SK-N-SH treated with all-trans-retinoic acid at 6 μM for 48 hours (cell line): ENCODE measurements around the gene FIGNL1.

Experiments
- ATAC-seq: fragments of 200-7000 bp; cut with Tn5 transposase; 3 replicates; pipeline ENCODE4 v1.9.1; 2020; ENCODE audit warnings: mild to moderate bottlenecking, moderate library complexity
- ARNTL ChIP-seq: fragments of 450-650 bp; formaldehyde crosslinking; IDR thresholded peaks from 2 replicates; pipeline ENCODE4 v1.5.0; 2020; ENCODE audit warnings: low read depth, mild to moderate bottlenecking, moderate library complexity, borderline replicate concordance
- BACH2 ChIP-seq: fragments of 250-450 bp; sonication (Bioruptor Pico); IDR thresholded peaks from 2 replicates; pipeline ENCODE4 v1.9.0; 2021; ENCODE audit warnings: mild to moderate bottlenecking, borderline replicate concordance
- CSDC2 ChIP-seq: fragments of 250-450 bp; sonication (Bioruptor Pico); IDR thresholded peaks from 2 replicates; pipeline ENCODE4 v1.5.0; 2020; ENCODE audit warnings: mild to moderate bottlenecking, moderate library complexity
- ESRRG ChIP-seq: fragments of 250-450 bp; sonication (Bioruptor Pico); IDR thresholded peaks from 2 replicates; pipeline ENCODE4 v1.6.1; 2021; ENCODE audit warnings: mild to moderate bottlenecking
- GLIS3 ChIP-seq: fragments of 250-450 bp; sonication (Bioruptor Pico); IDR thresholded peaks from 2 replicates; pipeline ENCODE4 v1.5.0; 2020; ENCODE audit warnings: mild to moderate bottlenecking, moderate library complexity
- ISL1 ChIP-seq: fragments of 250-450 bp; sonication (Bioruptor Pico); IDR thresholded peaks from 2 replicates; pipeline ENCODE4 v2.1.2; 2022; ENCODE audit warnings: mild to moderate bottlenecking, moderate library complexity
- OSR1 ChIP-seq: fragments of 250-450 bp; sonication (Bioruptor Pico); IDR thresholded peaks from 2 replicates; pipeline ENCODE4 v1.8.0; 2022; ENCODE audit warnings: moderate library complexity, mild to moderate bottlenecking, inconsistent platforms
- PPARA ChIP-seq: fragments of 250-450 bp; sonication (Bioruptor Pico); IDR thresholded peaks from 2 replicates; pipeline ENCODE4 v1.5.0; 2020; ENCODE audit warnings: mild to moderate bottlenecking, borderline replicate concordance
- RARB ChIP-seq: fragments of 250-450 bp; sonication (Bioruptor Pico); IDR thresholded peaks from 2 replicates; pipeline ENCODE4 v1.8.0; 2021; ENCODE audit warnings: mild to moderate bottlenecking, moderate library complexity
- SNAI2 ChIP-seq: fragments of 250-450 bp; sonication (Bioruptor Pico); IDR thresholded peaks from 2 replicates; pipeline ENCODE4 v1.5.0; 2020; ENCODE audit warnings: mild to moderate bottlenecking, moderate library complexity
- TCF4 ChIP-seq: fragments of 250-450 bp; sonication (Bioruptor Pico); IDR thresholded peaks from 2 replicates; pipeline ENCODE4 v1.8.0; 2021; ENCODE audit warnings: mild to moderate bottlenecking, moderate library complexity, borderline replicate concordance
- TOX ChIP-seq: fragments of 250-450 bp; sonication (Bioruptor Pico); IDR thresholded peaks from 2 replicates; pipeline ENCODE4 v1.8.0; 2021; ENCODE audit warnings: mild to moderate bottlenecking, moderate library complexity, borderline replicate concordance
- ZFP3 ChIP-seq: fragments of 250-450 bp; sonication (Bioruptor Pico); IDR thresholded peaks from 2 replicates; pipeline ENCODE4 v1.5.0; 2020; ENCODE audit warnings: mild to moderate bottlenecking, moderate library complexity
- ZFP30 ChIP-seq: fragments of 450-650 bp; formaldehyde crosslinking; IDR thresholded peaks from 2 replicates; pipeline ENCODE4 v1.5.0; 2022; ENCODE audit warnings: mild to moderate bottlenecking, moderate library complexity
- ZNF565 ChIP-seq: fragments of 450-650 bp; formaldehyde crosslinking; conservative IDR thresholded peaks from 2 replicates; pipeline ENCODE4 v1.5.0; 2020; ENCODE audit warnings: low read depth, mild to moderate bottlenecking, moderate library complexity
- ZNF70 ChIP-seq: fragments of 450-650 bp; formaldehyde crosslinking; IDR thresholded peaks from 2 replicates; pipeline ENCODE4 v1.5.0; 2020; ENCODE audit warnings: mild to moderate bottlenecking, moderate library complexity
- TF ChIP-seq, protein P1 (sequence below): fragments of 250-450 bp; sonication (Bioruptor Pico); IDR thresholded peaks from 2 replicates; pipeline ENCODE4 v1.8.0; 2021; ENCODE audit warnings: low read depth, mild to moderate bottlenecking, moderate library complexity, borderline replicate concordance
- TF ChIP-seq, protein P2 (sequence below): fragments of 250-450 bp; sonication (Bioruptor Pico); IDR thresholded peaks from 2 replicates; pipeline ENCODE4 v1.5.1; 2021; ENCODE audit warnings: mild to moderate bottlenecking, moderate library complexity
- TF ChIP-seq, protein P3 (sequence below): fragments of 250-450 bp; sonication (Bioruptor Pico); IDR thresholded peaks from 2 replicates; pipeline ENCODE4 v1.5.0; 2020; ENCODE audit warnings: mild to moderate bottlenecking, moderate library complexity
- TF ChIP-seq, protein P4 (sequence below): fragments of 250-450 bp; sonication (Bioruptor Pico); IDR thresholded peaks from 2 replicates; pipeline ENCODE4 v1.5.1; 2020; ENCODE audit warnings: low read depth, mild to moderate bottlenecking, moderate library complexity
- TF ChIP-seq, protein P5 (sequence below): fragments of 250-450 bp; sonication (Bioruptor Pico); IDR thresholded peaks from 2 replicates; pipeline ENCODE4 v1.8.0; 2020; ENCODE audit warnings: mild to moderate bottlenecking, moderate library complexity, borderline replicate concordance

FIGNL1 gene

DNA sequence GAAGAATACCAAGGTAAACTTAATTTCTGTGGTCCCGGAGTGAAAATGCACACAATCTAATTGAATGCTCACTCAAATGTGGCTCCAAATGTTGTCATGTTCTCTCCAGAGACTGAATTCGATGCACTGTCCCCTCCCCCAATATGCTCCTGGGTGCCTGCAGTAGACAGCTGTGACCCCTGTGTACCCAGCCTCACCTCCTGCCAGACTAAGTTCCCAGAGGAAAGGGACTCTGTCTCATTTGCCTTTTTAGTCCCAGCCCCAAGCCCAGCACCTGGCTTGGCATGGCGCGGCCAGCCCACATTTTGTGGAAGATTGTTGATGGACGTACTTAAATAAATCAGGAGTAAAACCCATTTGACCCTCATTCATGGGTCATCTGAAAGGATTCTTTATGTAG lies 21.8 kb upstream of the FIGNL1 start:
- TF ChIP-seq, protein P1, sequence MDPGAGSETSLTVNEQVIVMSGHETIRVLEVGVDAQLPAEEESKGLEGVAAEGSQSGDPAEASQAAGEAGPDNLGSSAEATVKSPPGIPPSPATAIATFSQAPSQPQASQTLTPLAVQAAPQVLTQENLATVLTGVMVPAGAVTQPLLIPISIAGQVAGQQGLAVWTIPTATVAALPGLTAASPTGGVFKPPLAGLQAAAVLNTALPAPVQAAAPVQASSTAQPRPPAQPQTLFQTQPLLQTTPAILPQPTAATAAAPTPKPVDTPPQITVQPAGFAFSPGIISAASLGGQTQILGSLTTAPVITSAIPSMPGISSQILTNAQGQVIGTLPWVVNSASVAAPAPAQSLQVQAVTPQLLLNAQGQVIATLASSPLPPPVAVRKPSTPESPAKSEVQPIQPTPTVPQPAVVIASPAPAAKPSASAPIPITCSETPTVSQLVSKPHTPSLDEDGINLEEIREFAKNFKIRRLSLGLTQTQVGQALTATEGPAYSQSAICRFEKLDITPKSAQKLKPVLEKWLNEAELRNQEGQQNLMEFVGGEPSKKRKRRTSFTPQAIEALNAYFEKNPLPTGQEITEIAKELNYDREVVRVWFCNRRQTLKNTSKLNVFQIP (CRISPR knock-in tag): no peak
- TF ChIP-seq TCF4 (no peak), ISL1 (no peak), GLIS3 (CRISPR knock-in tag) (no peak), ZNF565 (no peak)
- TF ChIP-seq, protein P2, sequence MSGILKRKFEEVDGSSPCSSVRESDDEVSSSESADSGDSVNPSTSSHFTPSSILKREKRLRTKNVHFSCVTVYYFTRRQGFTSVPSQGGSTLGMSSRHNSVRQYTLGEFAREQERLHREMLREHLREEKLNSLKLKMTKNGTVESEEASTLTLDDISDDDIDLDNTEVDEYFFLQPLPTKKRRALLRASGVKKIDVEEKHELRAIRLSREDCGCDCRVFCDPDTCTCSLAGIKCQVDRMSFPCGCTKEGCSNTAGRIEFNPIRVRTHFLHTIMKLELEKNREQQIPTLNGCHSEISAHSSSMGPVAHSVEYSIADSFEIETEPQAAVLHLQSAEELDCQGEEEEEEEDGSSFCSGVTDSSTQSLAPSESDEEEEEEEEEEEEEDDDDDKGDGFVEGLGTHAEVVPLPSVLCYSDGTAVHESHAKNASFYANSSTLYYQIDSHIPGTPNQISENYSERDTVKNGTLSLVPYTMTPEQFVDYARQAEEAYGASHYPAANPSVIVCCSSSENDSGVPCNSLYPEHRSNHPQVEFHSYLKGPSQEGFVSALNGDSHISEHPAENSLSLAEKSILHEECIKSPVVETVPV (CRISPR knock-in tag): no peak
- TF ChIP-seq, protein P3, sequence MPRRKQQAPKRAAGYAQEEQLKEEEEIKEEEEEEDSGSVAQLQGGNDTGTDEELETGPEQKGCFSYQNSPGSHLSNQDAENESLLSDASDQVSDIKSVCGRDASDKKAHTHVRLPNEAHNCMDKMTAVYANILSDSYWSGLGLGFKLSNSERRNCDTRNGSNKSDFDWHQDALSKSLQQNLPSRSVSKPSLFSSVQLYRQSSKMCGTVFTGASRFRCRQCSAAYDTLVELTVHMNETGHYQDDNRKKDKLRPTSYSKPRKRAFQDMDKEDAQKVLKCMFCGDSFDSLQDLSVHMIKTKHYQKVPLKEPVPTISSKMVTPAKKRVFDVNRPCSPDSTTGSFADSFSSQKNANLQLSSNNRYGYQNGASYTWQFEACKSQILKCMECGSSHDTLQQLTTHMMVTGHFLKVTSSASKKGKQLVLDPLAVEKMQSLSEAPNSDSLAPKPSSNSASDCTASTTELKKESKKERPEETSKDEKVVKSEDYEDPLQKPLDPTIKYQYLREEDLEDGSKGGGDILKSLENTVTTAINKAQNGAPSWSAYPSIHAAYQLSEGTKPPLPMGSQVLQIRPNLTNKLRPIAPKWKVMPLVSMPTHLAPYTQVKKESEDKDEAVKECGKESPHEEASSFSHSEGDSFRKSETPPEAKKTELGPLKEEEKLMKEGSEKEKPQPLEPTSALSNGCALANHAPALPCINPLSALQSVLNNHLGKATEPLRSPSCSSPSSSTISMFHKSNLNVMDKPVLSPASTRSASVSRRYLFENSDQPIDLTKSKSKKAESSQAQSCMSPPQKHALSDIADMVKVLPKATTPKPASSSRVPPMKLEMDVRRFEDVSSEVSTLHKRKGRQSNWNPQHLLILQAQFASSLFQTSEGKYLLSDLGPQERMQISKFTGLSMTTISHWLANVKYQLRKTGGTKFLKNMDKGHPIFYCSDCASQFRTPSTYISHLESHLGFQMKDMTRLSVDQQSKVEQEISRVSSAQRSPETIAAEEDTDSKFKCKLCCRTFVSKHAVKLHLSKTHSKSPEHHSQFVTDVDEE (CRISPR knock-in tag): no peak
- no peak for ATAC-seq

DNA sequence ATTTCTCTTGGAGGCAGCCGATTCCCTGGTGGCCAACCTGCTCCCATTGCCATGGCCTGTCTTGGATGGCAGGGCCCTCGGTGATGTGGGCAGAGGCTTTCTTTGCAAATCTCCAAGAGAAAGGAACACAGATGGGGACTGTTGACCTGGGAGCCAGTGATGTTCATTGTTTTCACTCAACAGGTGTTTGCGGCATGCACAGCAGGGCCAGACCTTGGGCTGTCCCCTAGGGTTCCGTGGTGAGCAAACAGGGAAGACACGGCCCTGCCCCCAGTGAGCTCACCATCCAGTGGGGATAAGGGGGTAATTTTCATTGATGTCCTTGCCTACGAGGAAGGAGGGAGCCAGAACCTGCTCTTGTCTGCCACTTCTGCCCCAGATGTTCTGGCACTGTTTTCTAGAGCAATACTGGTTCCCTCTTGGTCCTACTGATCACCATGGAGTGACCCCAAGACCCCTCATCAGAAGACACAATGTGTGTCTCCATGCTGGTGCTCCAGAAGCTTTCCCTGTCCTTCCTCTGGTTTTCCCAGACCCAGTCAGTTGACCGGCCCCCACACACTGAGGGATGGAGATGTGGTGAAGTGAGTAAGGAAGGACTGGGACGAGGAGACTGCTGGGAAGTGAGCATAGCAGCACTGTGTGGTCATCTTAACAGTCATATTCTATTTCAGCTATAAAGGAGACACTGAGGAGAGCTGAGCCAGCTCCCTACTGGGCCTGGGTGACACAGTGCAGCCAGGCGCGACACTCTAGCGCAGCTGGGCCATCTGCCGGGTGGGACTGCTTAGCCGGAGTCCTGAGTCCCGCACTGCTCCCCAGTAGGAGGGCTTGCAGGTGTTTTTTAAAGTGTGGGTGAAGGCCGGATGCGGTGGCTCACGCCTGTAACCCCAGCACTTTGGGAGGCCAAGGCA lies 20.4 kb upstream of the FIGNL1 start:
- TF ChIP-seq ZNF70 (CRISPR knock-in tag): no peak
- TF ChIP-seq PPARA (CRISPR knock-in tag): no peak
- TF ChIP-seq BACH2 (CRISPR knock-in tag): no peak
- TF ChIP-seq, protein P4, sequence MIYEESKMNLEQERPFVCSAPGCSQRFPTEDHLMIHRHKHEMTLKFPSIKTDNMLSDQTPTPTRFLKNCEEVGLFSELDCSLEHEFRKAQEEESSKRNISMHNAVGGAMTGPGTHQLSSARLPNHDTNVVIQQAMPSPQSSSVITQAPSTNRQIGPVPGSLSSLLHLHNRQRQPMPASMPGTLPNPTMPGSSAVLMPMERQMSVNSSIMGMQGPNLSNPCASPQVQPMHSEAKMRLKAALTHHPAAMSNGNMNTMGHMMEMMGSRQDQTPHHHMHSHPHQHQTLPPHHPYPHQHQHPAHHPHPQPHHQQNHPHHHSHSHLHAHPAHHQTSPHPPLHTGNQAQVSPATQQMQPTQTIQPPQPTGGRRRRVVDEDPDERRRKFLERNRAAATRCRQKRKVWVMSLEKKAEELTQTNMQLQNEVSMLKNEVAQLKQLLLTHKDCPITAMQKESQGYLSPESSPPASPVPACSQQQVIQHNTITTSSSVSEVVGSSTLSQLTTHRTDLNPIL (CRISPR knock-in tag): no peak
- no peak for TF ChIP-seq ESRRG (CRISPR knock-in tag)
- TF ChIP-seq CSDC2: no peak
- TF ChIP-seq ARNTL: no peak
- TF ChIP-seq ISL1: no peak
- no peak for TF ChIP-seq TCF4
- no peak for TF ChIP-seq OSR1
- TF ChIP-seq, protein P5, sequence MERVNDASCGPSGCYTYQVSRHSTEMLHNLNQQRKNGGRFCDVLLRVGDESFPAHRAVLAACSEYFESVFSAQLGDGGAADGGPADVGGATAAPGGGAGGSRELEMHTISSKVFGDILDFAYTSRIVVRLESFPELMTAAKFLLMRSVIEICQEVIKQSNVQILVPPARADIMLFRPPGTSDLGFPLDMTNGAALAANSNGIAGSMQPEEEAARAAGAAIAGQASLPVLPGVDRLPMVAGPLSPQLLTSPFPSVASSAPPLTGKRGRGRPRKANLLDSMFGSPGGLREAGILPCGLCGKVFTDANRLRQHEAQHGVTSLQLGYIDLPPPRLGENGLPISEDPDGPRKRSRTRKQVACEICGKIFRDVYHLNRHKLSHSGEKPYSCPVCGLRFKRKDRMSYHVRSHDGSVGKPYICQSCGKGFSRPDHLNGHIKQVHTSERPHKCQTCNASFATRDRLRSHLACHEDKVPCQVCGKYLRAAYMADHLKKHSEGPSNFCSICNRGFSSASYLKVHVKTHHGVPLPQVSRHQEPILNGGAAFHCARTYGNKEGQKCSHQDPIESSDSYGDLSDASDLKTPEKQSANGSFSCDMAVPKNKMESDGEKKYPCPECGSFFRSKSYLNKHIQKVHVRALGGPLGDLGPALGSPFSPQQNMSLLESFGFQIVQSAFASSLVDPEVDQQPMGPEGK (CRISPR knock-in tag): no peak
- no peak for TF ChIP-seq RARB (CRISPR knock-in tag)
- TF ChIP-seq SNAI2 (CRISPR knock-in tag): no peak
- TF ChIP-seq ZFP3 (CRISPR knock-in tag): no peak
- no peak for TF ChIP-seq ZNF565
- TF ChIP-seq GLIS3 (CRISPR knock-in tag): no peak
- TF ChIP-seq, protein P1 (CRISPR knock-in tag): no peak
- TF ChIP-seq TOX: no peak
- no peak for TF ChIP-seq ZFP30
- no peak for ATAC-seq
